NCI-H82 (cell line): ENCODE measurements around the gene SMAD3.

Experiments
- DNase-seq: peaks from one replicate; lab custom pipeline; 2025; lab: John Stamatoyannopoulos, UW

The SMAD3 gene

GRCh38 chr15:67082007-67082536 lies 16.7 kb downstream of the SMAD3 start:
- no peak for DNase-seq

- no peak for DNase-seq
Observed at GRCh38 chr15:67083135-67083762, 17.8 kb downstream of the SMAD3 start.

GRCh38 chr15:67084561-67084960 lies 19.2 kb downstream of the SMAD3 start:
- no peak for DNase-seq

- no peak for DNase-seq
Observed at GRCh38 chr15:67085237-67085817, 19.9 kb downstream of the SMAD3 start.

- DNase-seq: no peak
Observed at GRCh38 chr15:67085818-67086636, 20.6 kb downstream of the SMAD3 start.

- no peak for DNase-seq
Observed at GRCh38 chr15:67086637-67086914, 21.2 kb downstream of the SMAD3 start.

- no peak for DNase-seq
Observed at GRCh38 chr15:67087507-67088172, 22.2 kb downstream of the SMAD3 start.

GRCh38 chr15:67089217-67090193 lies 24.1 kb downstream of the SMAD3 start:
- DNase-seq: no peak

GRCh38 chr15:67090297-67091070 lies 25.1 kb downstream of the SMAD3 start:
- DNase-seq: peak; percentile 12

GRCh38 chr15:67091071-67091979 lies 25.9 kb downstream of the SMAD3 start:
- no peak for DNase-seq

- DNase-seq: no peak
Observed at GRCh38 chr15:67091980-67092677, 26.7 kb downstream of the SMAD3 start.

- no peak for DNase-seq
Observed at GRCh38 chr15:67092752-67093503, 27.5 kb downstream of the SMAD3 start.

GRCh38 chr15:67093504-67093862 lies 28.1 kb downstream of the SMAD3 start:
- no peak for DNase-seq

GRCh38 chr15:67094001-67094826 lies 28.8 kb downstream of the SMAD3 start:
- DNase-seq: no peak

- DNase-seq: no peak
Observed at GRCh38 chr15:67095912-67096311, 30.5 kb downstream of the SMAD3 start.

- DNase-seq: no peak
Observed at GRCh38 chr15:67096546-67097294, 31.3 kb downstream of the SMAD3 start.

GRCh38 chr15:67097424-67097823 lies 32.0 kb downstream of the SMAD3 start:
- DNase-seq: no peak
